Gastrocnemius medialis (tissue), 4 donors: ENCODE data around the gene THAP4. TPM values are rescaled to one million over a fixed set of nuclear protein-coding genes. Genes with fewer than 3 reads are reported as not detected.
A peak's percentile ranks its signal among the peaks of the same experiment; 100 is the strongest.

Source experiments
- ATAC-seq, 2 donors: fragments of 150-250 bp; one replicate each; pipeline ENCODE4 v1.9.1; 2016
- DNase-seq, 2 donors: peaks; one replicate each; pipeline ENCODE4 v3.0.0-alpha.2; 2019
- H3K27ac ChIP-seq, 4 donors: fragments of 200-600 bp; sonication (generic); 1 replicate in 1 of 4; 2 replicates in 3 of 4; pipeline ENCODE4 v1.5.1; 2016 to 2018; ENCODE audit warnings: mild to moderate bottlenecking in 2 of 4, moderate library complexity in 1 of 4
- H3K27me3 ChIP-seq, 3 donors: fragments of 200-600 bp; sonication (generic) in 2 of 3; 1 replicate in 1 of 3; 2 replicates in 2 of 3; pipeline versions ENCODE4 v1.5.1 to v1.6.0; 2016 to 2019; ENCODE audit warnings: mild to moderate bottlenecking in 1 of 3, moderate library complexity in 1 of 3
- H3K36me3 ChIP-seq, 2 donors: fragments of 200-600 bp; sonication (generic) in 1 of 2; one replicate each; pipeline ENCODE4 v1.5.1; 2017 to 2018
- H3K4me1 ChIP-seq, 2 donors: fragments of 200-600 bp; sonication (generic) in 1 of 2; one replicate each; pipeline ENCODE4 v1.5.1; 2016 to 2017; ENCODE audit warnings: mild to moderate bottlenecking in 2 of 2
- H3K4me3 ChIP-seq, 4 donors: fragments of 200-600 bp; sonication (generic) in 3 of 4; 1 replicate in 1 of 4; 2 replicates in 3 of 4; pipeline ENCODE4 v1.5.1; 2016 to 2019; ENCODE audit warnings: mild to moderate bottlenecking in 2 of 4
- H3K9me3 ChIP-seq, 3 donors: fragments of 200-600 bp; sonication (generic) in 2 of 3; 1 replicate in 1 of 3; 2 replicates in 2 of 3; pipeline ENCODE4 v1.5.1; 2016 to 2019
- POLR2A ChIP-seq, 2 donors: fragments of 450-650 bp; IDR thresholded peaks; one replicate each; pipeline ENCODE4 v1.6.1; 2017; ENCODE audit warnings: antibody characterized with exemption in 2 of 2, mild to moderate bottlenecking in 2 of 2, moderate library complexity in 2 of 2
- in situ Hi-C, 4 donors: fragments of 200-750 bp; cut with MboI; loops; one replicate each; pipeline versions ENCODE4 v1.15.0 to v1.8.0; 2017; ENCODE audit warnings: low sequenced_read_pairs in 4 of 4
- intact Hi-C: fragments of 100-400 bp; cut with DNase I; formaldehyde crosslinking; loops from one replicate; pipeline ENCODE4 v1.15.1; 2023; ENCODE audit warnings: low total_unique reads
- total RNA-seq, 4 donors: library from RNA; depleted of rRNA; stranded (reverse); fragments of >200 nt; gene quantifications; one replicate each; pipeline versions ENCODE4 v1.1.0 to v1.2.3, GENCODE V29; 2016
- TF ChIP-seq, protein P1 (sequence below), 5 experiments: fragments of 450-650 bp in 3 of 5; fragments of 200-600 bp in 2 of 5; sonication (generic) in 2 of 5; IDR thresholded peaks in 4 of 5; conservative IDR thresholded peaks in 1 of 5; 1 replicate in 4 of 5; 2 replicates in 1 of 5; pipeline ENCODE4 v1.5.1; 2016 to 2019; ENCODE audit warnings: antibody characterized with exemption in 5 of 5, mild to moderate bottlenecking in 3 of 5, moderate library complexity in 3 of 5

The THAP4 gene, protein sequence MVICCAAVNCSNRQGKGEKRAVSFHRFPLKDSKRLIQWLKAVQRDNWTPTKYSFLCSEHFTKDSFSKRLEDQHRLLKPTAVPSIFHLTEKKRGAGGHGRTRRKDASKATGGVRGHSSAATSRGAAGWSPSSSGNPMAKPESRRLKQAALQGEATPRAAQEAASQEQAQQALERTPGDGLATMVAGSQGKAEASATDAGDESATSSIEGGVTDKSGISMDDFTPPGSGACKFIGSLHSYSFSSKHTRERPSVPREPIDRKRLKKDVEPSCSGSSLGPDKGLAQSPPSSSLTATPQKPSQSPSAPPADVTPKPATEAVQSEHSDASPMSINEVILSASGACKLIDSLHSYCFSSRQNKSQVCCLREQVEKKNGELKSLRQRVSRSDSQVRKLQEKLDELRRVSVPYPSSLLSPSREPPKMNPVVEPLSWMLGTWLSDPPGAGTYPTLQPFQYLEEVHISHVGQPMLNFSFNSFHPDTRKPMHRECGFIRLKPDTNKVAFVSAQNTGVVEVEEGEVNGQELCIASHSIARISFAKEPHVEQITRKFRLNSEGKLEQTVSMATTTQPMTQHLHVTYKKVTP
- total RNA-seq: 10 to 100 TPM; 71.3 to 83.3 (median 79.9) TPM

DNA sequence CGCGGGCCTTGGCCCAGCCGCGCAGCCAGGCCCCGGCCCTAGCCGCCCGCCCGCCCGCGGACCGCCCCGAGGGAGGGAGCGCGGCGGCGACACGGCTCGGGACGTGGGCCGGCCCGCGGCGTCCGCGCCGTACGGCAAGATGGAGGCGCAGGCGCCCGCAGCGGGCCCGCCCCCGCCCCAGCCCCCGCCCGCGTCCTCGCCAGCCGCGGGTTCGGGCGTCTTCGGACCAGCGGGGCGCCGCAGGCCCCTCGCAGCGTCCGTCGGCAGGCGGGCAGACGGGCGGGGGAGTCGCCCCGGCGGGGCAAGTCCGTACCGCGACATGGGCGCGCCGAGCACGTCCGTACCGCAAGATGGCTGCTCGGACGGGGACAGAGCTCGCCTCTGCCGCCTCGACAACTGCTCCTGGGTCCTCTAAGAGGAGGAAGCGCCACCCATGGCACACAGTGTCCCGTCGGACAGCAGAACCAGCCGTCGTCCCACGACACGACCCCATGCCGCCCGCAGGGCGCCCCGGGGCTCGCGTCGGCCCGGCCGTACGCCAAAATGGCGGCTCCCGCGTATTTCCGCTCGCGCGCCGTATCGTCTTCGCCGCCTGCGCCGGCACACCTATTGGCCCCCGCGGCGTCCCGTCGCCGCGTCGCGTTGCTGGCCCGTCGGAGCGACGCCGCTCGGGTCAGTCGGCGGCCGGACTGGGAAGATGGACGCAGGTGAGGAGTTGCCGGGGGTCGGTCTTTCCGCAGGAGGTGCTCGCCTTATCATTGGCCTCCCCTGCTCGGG lies at the start of gene THAP4, which contains the start of gene ATG4B:
TSS of gene THAP4 (minus strand) at position 141 of the 777 bp plus-strand sequence. CDS start 141 bp downstream, outside the sequence.
TSS of gene ATG4B (plus strand) at position 676 of the 777 bp plus-strand sequence. CDS start at position 698, 22 bp downstream.
- Histone ChIP-seq H3K27me3 (no peaks in the 10 kb centered on the region), H3K36me3 (peaks cover 0 to 27% of the 10 kb centered on the region in 2 donors), H3K9me3 (no peaks in the 10 kb centered on the region), H3K4me1 (peaks cover 36 to 49% of the 10 kb centered on the region in 2 donors), H3K4me3 (peak within 1 kb of the TSS; percentile 73 to 95 (median 92)), H3K27ac (peak within 1 kb of the TSS; percentile 92 to 100 (median 98))
- ATAC-seq (peak; percentile 90 to 91), DNase-seq (peak; percentile 70 to 81)
- intact Hi-C loops (loop anchor here (1.0 to 10.0 kb wide), 6 partner anchors 20 to 1052 kb away; partner anchors contain the start of genes CAPN10, DTYMK, FARP2 and HDLBP), in situ Hi-C loops (no loop called here)
- TF ChIP-seq, protein P1, sequence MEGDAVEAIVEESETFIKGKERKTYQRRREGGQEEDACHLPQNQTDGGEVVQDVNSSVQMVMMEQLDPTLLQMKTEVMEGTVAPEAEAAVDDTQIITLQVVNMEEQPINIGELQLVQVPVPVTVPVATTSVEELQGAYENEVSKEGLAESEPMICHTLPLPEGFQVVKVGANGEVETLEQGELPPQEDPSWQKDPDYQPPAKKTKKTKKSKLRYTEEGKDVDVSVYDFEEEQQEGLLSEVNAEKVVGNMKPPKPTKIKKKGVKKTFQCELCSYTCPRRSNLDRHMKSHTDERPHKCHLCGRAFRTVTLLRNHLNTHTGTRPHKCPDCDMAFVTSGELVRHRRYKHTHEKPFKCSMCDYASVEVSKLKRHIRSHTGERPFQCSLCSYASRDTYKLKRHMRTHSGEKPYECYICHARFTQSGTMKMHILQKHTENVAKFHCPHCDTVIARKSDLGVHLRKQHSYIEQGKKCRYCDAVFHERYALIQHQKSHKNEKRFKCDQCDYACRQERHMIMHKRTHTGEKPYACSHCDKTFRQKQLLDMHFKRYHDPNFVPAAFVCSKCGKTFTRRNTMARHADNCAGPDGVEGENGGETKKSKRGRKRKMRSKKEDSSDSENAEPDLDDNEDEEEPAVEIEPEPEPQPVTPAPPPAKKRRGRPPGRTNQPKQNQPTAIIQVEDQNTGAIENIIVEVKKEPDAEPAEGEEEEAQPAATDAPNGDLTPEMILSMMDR (IDR thresholded peaks at IDR 0.05 in 4 of 5, conservative IDR thresholded peaks at IDR 0.05 in 1 of 5): peak in 1 of 5 experiments; percentile 51
- peak; percentile 65 to 74 for TF ChIP-seq POLR2A (IDR thresholded peaks at IDR 0.05)

DNA sequence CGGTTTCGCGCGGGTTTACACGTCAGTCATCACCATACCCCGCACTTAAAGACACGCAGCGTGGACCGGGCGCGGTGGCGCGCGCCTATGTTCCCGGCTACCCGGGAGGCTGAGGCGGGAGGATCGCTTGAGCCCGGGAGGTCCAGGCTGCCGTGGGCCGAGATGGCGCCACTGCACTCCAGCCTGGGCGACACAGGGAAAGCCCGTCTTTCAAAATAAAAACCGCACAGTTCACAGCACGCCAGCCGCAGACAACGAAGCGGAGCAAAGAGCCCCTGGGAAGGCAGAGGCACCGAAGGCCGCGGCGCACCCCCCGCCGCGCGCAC lies 49.3 kb upstream of the THAP4 start:
- H3K4me1 ChIP-seq: peaks cover 30% of the 10 kb centered on the region in 2 donors
- DNase-seq (no peak), ATAC-seq (peak; percentile 4 to 18)
- intact Hi-C loops: loop anchor here (1.0 kb wide), 2 partner anchors 48 to 49 kb away; partner anchors contain the start of genes ATG4B, D2HGDH and THAP4
- peak overlapping the region; percentile 72 to 98 (median 82) for H3K4me3 ChIP-seq
- TF ChIP-seq, protein P1 (IDR thresholded peaks at IDR 0.05 in 4 of 5, conservative IDR thresholded peaks at IDR 0.05 in 1 of 5): no peak
- no peak for TF ChIP-seq POLR2A (IDR thresholded peaks at IDR 0.05)
- H3K9me3 ChIP-seq: no peaks in the 10 kb centered on the region
- no peaks in the 10 kb centered on the region for H3K27me3 ChIP-seq
- H3K36me3 ChIP-seq: peaks cover 0 to 26% of the 10 kb centered on the region in 2 donors
- H3K27ac ChIP-seq: peak overlapping the region; percentile 90 to 99 (median 93)
- in situ Hi-C loops: no loop called here

DNA sequence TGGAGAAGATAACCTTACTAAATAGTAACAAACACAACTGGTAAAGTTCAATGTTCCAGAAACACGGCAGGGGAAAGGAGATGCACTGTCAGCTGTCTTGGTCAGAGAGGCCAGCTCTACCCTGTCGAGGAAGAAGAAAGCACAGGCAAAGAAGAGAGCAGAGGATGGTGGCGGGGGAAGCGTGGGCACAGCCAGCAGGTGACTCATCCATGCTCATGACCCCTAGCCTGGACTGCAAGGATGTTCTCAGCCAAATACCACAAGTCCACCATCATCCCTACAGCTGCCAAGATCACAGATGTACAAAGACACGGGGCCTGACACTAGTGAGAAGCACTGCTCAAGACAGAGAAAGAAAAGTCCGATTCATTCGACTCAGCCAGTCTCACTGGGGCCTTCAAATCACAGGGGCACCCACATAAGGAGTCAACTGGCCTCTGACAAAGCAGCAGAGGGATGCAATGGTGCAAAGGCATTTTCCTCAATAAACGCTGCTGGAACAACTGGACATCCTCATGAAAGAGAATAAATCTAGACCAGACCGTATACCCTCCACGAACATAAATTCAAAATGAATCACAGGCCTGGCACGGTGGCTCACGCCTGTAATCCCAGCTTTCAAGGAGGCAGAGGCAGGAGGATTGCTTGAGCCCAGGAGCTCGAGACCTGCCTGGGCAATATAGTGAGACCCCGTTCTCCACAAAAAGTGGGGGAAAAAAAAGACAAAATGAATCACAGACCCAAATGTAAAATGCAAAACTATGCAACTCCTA lies 44.1 kb upstream of the THAP4 start:
- DNase-seq (peak in 1 of 2 donors; percentile 74), ATAC-seq (peak; percentile 91 to 96)
- in situ Hi-C loops: no loop called here
- Histone ChIP-seq H3K4me1 (peaks cover 6 to 9% of the 10 kb centered on the region in 2 donors), H3K4me3 (no peak overlapping the region), H3K9me3 (no peaks in the 10 kb centered on the region), H3K36me3 (peaks cover 0 to 19% of the 10 kb centered on the region in 2 donors), H3K27ac (peak overlapping the region in 3 of 4 donors; percentile 39 to 56 (median 45)), H3K27me3 (no peaks in the 10 kb centered on the region)
- intact Hi-C loops: no loop called here
- no peak for TF ChIP-seq POLR2A (IDR thresholded peaks at IDR 0.05)
- TF ChIP-seq, protein P1 (IDR thresholded peaks at IDR 0.05 in 4 of 5, conservative IDR thresholded peaks at IDR 0.05 in 1 of 5): no peak

DNA sequence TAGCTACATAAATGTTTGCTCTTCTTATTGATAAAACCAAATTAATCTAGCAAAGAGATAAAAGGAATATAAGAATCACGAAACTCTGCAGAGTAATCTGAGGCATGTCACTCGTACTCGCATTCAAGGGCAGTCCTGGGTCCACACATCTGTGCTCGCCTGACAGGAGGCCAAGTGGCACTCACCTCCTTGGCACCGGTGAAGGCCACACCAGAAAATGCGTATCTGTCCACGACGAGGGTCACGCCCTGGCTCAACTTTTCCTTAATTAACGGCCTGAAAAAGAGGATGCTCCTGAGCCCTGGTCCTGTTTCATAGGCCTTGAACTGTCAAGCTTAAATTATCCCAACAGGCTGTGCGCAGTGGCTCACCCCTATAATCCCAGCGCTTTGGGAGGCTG lies 43.1 kb upstream of the THAP4 start:
- no peak for DNase-seq
- Histone ChIP-seq H3K27ac (no peak overlapping the region), H3K4me3 (no peak overlapping the region), H3K9me3 (no peaks in the 10 kb centered on the region), H3K4me1 (peaks cover 0 to 5% of the 10 kb centered on the region in 2 donors), H3K27me3 (no peaks in the 10 kb centered on the region), H3K36me3 (peaks cover 0 to 19% of the 10 kb centered on the region in 2 donors)
- TF ChIP-seq POLR2A (IDR thresholded peaks at IDR 0.05): no peak
- TF ChIP-seq, protein P1 (IDR thresholded peaks at IDR 0.05 in 4 of 5, conservative IDR thresholded peaks at IDR 0.05 in 1 of 5): no peak
- in situ Hi-C loops (no loop called here), intact Hi-C loops (no loop called here)
- ATAC-seq: no peak
